Kidney (tissue), 14 donors: Measurements from ENCODE around the gene ATP1A3. TPM values are rescaled to one million over a fixed set of nuclear protein-coding genes. Genes with fewer than 3 reads are reported as not detected.

Experiments
- DNase-seq, 5 donors: peaks; one replicate each; pipeline ENCODE4 v3.0.0-alpha.2; 2013 to 2020
- FAIRE-seq: peaks from 2 replicates; lab custom pipeline; 2012; peaks lifted over from hg19 to GRCh38; lab: Jason Lieb, UNC
- H3K27ac ChIP-seq, 2 donors: one replicate each; pipeline ENCODE4 v1.7.0; 2013; ENCODE audit warnings: low read depth in 2 of 2, low read length in 2 of 2, inconsistent platforms in 1 of 2
- H3K27me3 ChIP-seq: one replicate; pipeline ENCODE4 v1.7.1; 2013; ENCODE audit warnings: low read length, inconsistent platforms; ENCODE audit not compliant: control insufficient read depth, insufficient read depth
- H3K36me3 ChIP-seq, 3 donors: one replicate each; pipeline versions ENCODE4 v1.7.0 to v1.7.1; 2013; ENCODE audit warnings: low read length in 3 of 3, control low read depth in 1 of 3, inconsistent platforms in 1 of 3; ENCODE audit not compliant: insufficient read depth in 3 of 3, control insufficient read depth in 2 of 3
- H3K4me1 ChIP-seq, 3 donors: one replicate each; pipeline versions ENCODE4 v1.7.0 to v1.7.1; 2013; ENCODE audit warnings: low read length in 3 of 3, inconsistent platforms in 1 of 3, low read depth in 1 of 3; ENCODE audit not compliant: control insufficient read depth in 2 of 3, insufficient read depth in 2 of 3
- H3K4me3 ChIP-seq, 3 donors: one replicate each; pipeline versions ENCODE4 v1.7.0 to v1.8.1; 2013; ENCODE audit warnings: low read length in 3 of 3, control low read depth in 1 of 3, inconsistent platforms in 1 of 3
- H3K9ac ChIP-seq, 3 donors: one replicate each; pipeline versions ENCODE4 v1.7.0 to v1.7.1; 2013; ENCODE audit warnings: low read length in 3 of 3, control low read depth in 1 of 3, inconsistent platforms in 1 of 3
- H3K9me3 ChIP-seq, 3 donors: one replicate each; pipeline versions ENCODE4 v1.7.0 to v1.7.1; 2013; ENCODE audit warnings: low read length in 3 of 3, control low read depth in 1 of 3, inconsistent platforms in 1 of 3; ENCODE audit not compliant: control insufficient read depth in 2 of 3, insufficient read depth in 1 of 3
- intact Hi-C: fragments of 100-400 bp; cut with DNase I; formaldehyde crosslinking; loops from one replicate; pipeline ENCODE4 v1.11.1; 2022
- polyA plus RNA-seq: library from polyadenylated mRNA; stranded (reverse); fragments of 350-450 nt; fragmentation: Illumina TruSeq; extraction: RNeasy Lipid Tissue Mini Kit (QIAGEN cat#74804); gene quantifications from one replicate; pipeline ENCODE4 v1.2.3, GENCODE V29; 2014; ENCODE audit warnings: low read depth, low replicate concordance; ENCODE audit not compliant: insufficient read depth
- total RNA-seq: library from RNA; stranded (reverse); fragmentation: NEBNext Ultra II Directional; extraction: Animal tissue kit (Norgen Biotek cat#: 25700); gene quantifications from one replicate; pipeline ENCODE4 v1.2.1, GENCODE V29; 2021
- TF ChIP-seq, protein P1 (sequence below): IDR thresholded peaks from 3 replicates; pipeline ENCODE4 v1.5.1; 2012; ENCODE audit warnings: mild to moderate bottlenecking, moderate library complexity, borderline replicate concordance; ENCODE audit not compliant: insufficient read depth; ENCODE audit errors: extremely low read depth
- donor health status: control.
- donor health status: control.
- donor health status: control.
- donor health status: control.
- donor health status: control.
- donor health status: DM: yes; HTN: yes; CAD: no.
- donor health status: Normal renal cell carcinoma (clear cell type).

The ATP1A3 gene
- total and polyA plus RNA-seq, 2 donors from 2014 or later = not detected

DNA sequence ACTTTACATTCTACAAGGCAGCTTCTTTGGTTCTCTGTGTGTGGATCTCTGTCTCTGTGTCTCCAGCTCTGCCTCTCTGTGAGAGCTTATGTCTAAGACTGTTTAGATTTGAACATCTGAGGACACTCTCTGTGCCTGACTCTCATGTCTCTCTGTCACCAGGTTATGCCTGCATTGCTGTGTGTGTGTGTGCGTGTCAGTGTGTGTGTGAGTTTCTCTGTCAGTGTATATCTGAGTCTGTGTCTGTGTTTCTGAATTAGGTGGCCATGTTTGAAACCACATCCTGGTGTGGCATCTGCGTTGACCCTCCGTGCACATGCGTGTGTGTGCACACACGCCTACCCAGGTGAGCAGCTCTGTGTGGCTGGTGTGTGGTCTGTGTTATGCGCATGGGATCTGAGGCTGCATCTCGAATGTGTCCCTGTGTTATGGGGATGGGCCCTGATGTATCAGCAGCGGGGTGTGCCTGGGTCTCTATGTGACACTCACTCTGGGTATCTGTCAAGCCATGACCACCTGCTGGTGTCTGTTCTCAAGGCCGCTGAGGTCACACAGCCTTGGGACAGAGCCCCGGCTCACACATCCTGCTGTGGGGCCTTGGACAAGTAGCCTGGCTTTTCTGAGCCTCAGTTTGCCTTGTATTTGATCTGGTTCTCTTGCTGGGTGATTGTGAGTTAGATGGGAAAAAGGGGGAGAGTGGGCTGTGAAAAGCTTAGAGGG is 6.7 kb downstream of the ATP1A3 start:
- H3K27me3 ChIP-seq = no peaks in the 10 kb centered on the region
- no peaks in the 10 kb centered on the region for H3K4me1 ChIP-seq
- DNase-seq (no peak), FAIRE-seq (no peak)
- H3K4me3 ChIP-seq = no peak overlapping the region
- no peak overlapping the region for H3K9ac ChIP-seq
- no peaks in the 10 kb centered on the region for H3K36me3 ChIP-seq
- TF ChIP-seq, protein P1, sequence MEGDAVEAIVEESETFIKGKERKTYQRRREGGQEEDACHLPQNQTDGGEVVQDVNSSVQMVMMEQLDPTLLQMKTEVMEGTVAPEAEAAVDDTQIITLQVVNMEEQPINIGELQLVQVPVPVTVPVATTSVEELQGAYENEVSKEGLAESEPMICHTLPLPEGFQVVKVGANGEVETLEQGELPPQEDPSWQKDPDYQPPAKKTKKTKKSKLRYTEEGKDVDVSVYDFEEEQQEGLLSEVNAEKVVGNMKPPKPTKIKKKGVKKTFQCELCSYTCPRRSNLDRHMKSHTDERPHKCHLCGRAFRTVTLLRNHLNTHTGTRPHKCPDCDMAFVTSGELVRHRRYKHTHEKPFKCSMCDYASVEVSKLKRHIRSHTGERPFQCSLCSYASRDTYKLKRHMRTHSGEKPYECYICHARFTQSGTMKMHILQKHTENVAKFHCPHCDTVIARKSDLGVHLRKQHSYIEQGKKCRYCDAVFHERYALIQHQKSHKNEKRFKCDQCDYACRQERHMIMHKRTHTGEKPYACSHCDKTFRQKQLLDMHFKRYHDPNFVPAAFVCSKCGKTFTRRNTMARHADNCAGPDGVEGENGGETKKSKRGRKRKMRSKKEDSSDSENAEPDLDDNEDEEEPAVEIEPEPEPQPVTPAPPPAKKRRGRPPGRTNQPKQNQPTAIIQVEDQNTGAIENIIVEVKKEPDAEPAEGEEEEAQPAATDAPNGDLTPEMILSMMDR = no peak
- H3K9me3 ChIP-seq = no peaks in the 10 kb centered on the region
- intact Hi-C loops = no loop called here
- H3K27ac ChIP-seq = no peak overlapping the region

DNA sequence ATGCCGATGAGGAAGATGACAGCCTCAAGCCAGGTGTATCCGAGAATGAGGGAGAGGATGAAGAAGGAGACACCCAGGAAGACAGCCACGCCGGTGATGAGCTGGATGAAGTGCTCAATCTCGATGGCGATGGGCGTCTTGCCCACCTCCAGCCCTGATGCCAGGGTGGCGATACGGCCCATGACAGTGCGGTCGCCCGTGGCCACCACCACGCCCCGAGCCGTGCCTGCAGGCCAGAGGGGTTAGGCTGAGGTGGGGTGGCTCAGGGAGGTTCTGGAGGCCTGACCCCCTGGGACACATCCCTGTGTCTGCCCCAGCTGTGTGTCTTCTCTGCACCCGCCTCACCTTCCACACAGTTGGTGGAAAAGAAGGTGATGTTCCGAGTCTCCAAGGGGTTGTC is 9.1 kb downstream of the ATP1A3 start:
- TF ChIP-seq, protein P1 = no peak
- no peak overlapping the region for H3K9ac ChIP-seq
- no peaks in the 10 kb centered on the region for H3K9me3 ChIP-seq
- intact Hi-C loops = no loop called here
- no peaks in the 10 kb centered on the region for H3K27me3 ChIP-seq
- no peak for FAIRE-seq
- H3K36me3 ChIP-seq = no peaks in the 10 kb centered on the region
- DNase-seq = no peak
- H3K27ac ChIP-seq = no peak overlapping the region
- no peak overlapping the region for H3K4me3 ChIP-seq
- no peaks in the 10 kb centered on the region for H3K4me1 ChIP-seq

DNA sequence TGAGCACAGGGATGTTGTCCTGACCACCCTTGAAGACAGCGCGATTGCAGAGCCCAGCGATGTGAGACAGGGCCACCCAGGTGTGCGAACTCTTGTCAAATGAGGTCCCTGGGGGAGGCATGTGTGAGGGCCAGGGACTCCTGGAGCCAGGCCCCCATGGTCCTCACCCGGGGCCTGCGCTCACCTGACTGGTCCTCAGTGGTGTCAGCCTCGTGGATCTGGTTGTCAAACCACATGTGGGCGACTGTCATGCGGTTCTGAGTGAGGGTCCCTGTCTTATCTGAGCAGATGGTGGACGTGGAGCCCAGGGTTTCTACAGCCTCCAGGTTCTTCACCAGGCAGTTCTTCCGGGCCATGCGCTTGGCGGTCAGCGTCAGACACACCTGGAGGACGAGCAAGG is 12.3 kb downstream of the ATP1A3 start:
- H3K27ac ChIP-seq = no peak overlapping the region
- H3K4me1 ChIP-seq = no peaks in the 10 kb centered on the region
- intact Hi-C loops = no loop called here
- H3K9me3 ChIP-seq = no peaks in the 10 kb centered on the region
- no peak for DNase-seq
- FAIRE-seq = no peak
- TF ChIP-seq, protein P1 = no peak
- H3K9ac ChIP-seq = no peak overlapping the region
- H3K4me3 ChIP-seq = no peak overlapping the region
- no peaks in the 10 kb centered on the region for H3K27me3 ChIP-seq
- no peaks in the 10 kb centered on the region for H3K36me3 ChIP-seq
